A549 (cell line): ENCODE results near the gene OPALIN. TPM values are rescaled to one million over a fixed set of nuclear protein-coding genes. Genes with fewer than 3 reads are reported as not detected.

Source experiments
- ATAC-seq, 2 experiments: fragments of 200-7000 bp in 1 of 2; fragments of >200 bp in 1 of 2; cut with Nextera tagmentation in 1 of 2; cut with Tn5 transposase in 1 of 2; 3 replicates each; pipeline versions ENCODE4 v1.8.0 to v1.9.1; 2018 to 2020; ENCODE audit warnings: mild to moderate bottlenecking in 1 of 2, moderate library complexity in 1 of 2
- CTCF ChIA-PET: fragments of 300-600 bp; sonication (Branson Sonifier 250); formaldehyde crosslinking; extraction: SDS; loops from one replicate; lab custom pipeline; 2021; ENCODE audit warnings: antibody characterized with exemption, inconsistent platforms; lab: Yijun Ruan, JAX
- POLR2A ChIA-PET: fragments of 350-600 bp; formaldehyde crosslinking; extraction: SDS; loops from one replicate; lab custom pipeline; 2021; ENCODE audit warnings: antibody characterized with exemption, inconsistent platforms; lab: Yijun Ruan, JAX
- DNase-seq, 2 experiments: peaks; one replicate each; pipeline versions ENCODE4 v3.0.0 to v3.0.0-alpha.2; 2011 to 2016; ENCODE audit warnings: low read depth in 1 of 2, low spot score in 1 of 2
- FAIRE-seq: peaks from 2 replicates; lab custom pipeline; 2011; peaks lifted over from hg19 to GRCh38; lab: Jason Lieb, UNC
- H3K27ac ChIP-seq, 2 experiments: fragments of >200 bp; sonication (Bioruptor Twin); formaldehyde crosslinking; 3 replicates each; pipeline ENCODE4 v1.5.1; 2016 to 2017
- H3K4me1 ChIP-seq: fragments of >200 bp; sonication (Bioruptor Twin); formaldehyde crosslinking; 3 replicates; pipeline ENCODE4 v1.6.1; 2016
- H3K4me2 ChIP-seq: fragments of >200 bp; sonication (Bioruptor Twin); formaldehyde crosslinking; 3 replicates; pipeline ENCODE4 v1.6.1; 2016
- H3K4me3 ChIP-seq: fragments of >200 bp; sonication (Bioruptor Twin); formaldehyde crosslinking; 3 replicates; pipeline ENCODE4 v1.5.1; 2016
- H3K9me3 ChIP-seq: fragments of >200 bp; sonication (Bioruptor Twin); formaldehyde crosslinking; 3 replicates; pipeline ENCODE4 v1.6.1; 2016
- BCL3 ChIP-seq: fragments of >200 bp; sonication (Bioruptor Twin); formaldehyde crosslinking; IDR thresholded peaks from 3 replicates; pipeline ENCODE4 v1.6.1; 2016
- CBX2 ChIP-seq: fragments of 200-600 bp; sonication (generic); IDR thresholded peaks from 2 replicates; pipeline ENCODE4 v1.6.1; 2016; ENCODE audit warnings: low read depth, mild to moderate bottlenecking, borderline replicate concordance
- CBX8 ChIP-seq: fragments of 200-600 bp; sonication (generic); IDR thresholded peaks from 2 replicates; pipeline ENCODE4 v1.6.1; 2016
- CEBPB ChIP-seq, 2 experiments: fragments of >200 bp in 1 of 2; sonication (Bioruptor Twin) in 1 of 2; formaldehyde crosslinking in 1 of 2; IDR thresholded peaks; 2 replicates each; pipeline ENCODE4 v1.6.1; 2012 to 2016
- CHD4 ChIP-seq: fragments of 200-600 bp; sonication (generic); IDR thresholded peaks from 2 replicates; pipeline ENCODE4 v1.6.1; 2016; ENCODE audit warnings: antibody characterized with exemption, mild to moderate bottlenecking, borderline replicate concordance
- CTCF ChIP-seq: fragments of >200 bp; sonication (Bioruptor Twin); formaldehyde crosslinking; IDR thresholded peaks from 3 replicates; pipeline ENCODE4 v1.5.1; 2016
- E2F6 ChIP-seq: IDR thresholded peaks from 2 replicates; pipeline ENCODE4 v1.6.1; 2012; ENCODE audit warnings: low read depth, borderline replicate concordance
- EHF ChIP-seq: fragments of 250-450 bp; sonication (Bioruptor Pico); IDR thresholded peaks from 2 replicates; pipeline ENCODE4 v1.5.0; 2020; ENCODE audit warnings: mild to moderate bottlenecking
- ESRRA ChIP-seq: fragments of 150-350 bp; IDR thresholded peaks from 2 replicates; pipeline ENCODE4 v1.6.1; 2014; ENCODE audit warnings: mild to moderate bottlenecking, low read length, borderline replicate concordance
- FOSB ChIP-seq: fragments of 250-450 bp; sonication (Bioruptor Pico); IDR thresholded peaks from 2 replicates; pipeline ENCODE4 v1.5.0; 2020; ENCODE audit warnings: mild to moderate bottlenecking, moderate library complexity
- FOXS1 ChIP-seq: fragments of 250-450 bp; sonication (Bioruptor Pico); IDR thresholded peaks from 2 replicates; pipeline ENCODE4 v1.5.0; 2020; ENCODE audit warnings: mild to moderate bottlenecking, moderate library complexity
- GATA3 ChIP-seq: IDR thresholded peaks from 2 replicates; pipeline ENCODE4 v1.6.1; 2012; ENCODE audit warnings: borderline replicate concordance
- HEYL ChIP-seq: fragments of 250-450 bp; sonication (Bioruptor Pico); IDR thresholded peaks from 2 replicates; pipeline ENCODE4 v1.8.0; 2021; ENCODE audit warnings: mild to moderate bottlenecking, moderate library complexity
- HOXA7 ChIP-seq: fragments of 250-450 bp; sonication (Bioruptor Pico); IDR thresholded peaks from 2 replicates; pipeline ENCODE4 v1.5.0; 2020; ENCODE audit warnings: mild to moderate bottlenecking, moderate library complexity
- JUN ChIP-seq, 2 experiments: fragments of >200 bp; sonication (Bioruptor Twin); formaldehyde crosslinking; IDR thresholded peaks; 2 replicates in 1 of 2; 3 replicates in 1 of 2; pipeline ENCODE4 v1.6.1; 2016 to 2017
- MAZ ChIP-seq: fragments of 150-350 bp; IDR thresholded peaks from 2 replicates; pipeline ENCODE4 v1.6.1; 2014; ENCODE audit warnings: antibody characterized with exemption, low read depth, low read length, borderline replicate concordance
- NR3C1 ChIP-seq: fragments of >200 bp; sonication (Bioruptor Twin); formaldehyde crosslinking; IDR thresholded peaks from 3 replicates; pipeline ENCODE4 v1.6.1; 2017
- PBX3 ChIP-seq: IDR thresholded peaks from 2 replicates; pipeline ENCODE4 v1.6.1; 2012
- PHF8 ChIP-seq: fragments of 200-600 bp; sonication (generic); IDR thresholded peaks from 2 replicates; pipeline ENCODE4 v1.6.1; 2016; ENCODE audit warnings: low read depth, mild to moderate bottlenecking, antibody characterized with exemption, moderate library complexity, borderline replicate concordance
- POLR2A ChIP-seq: IDR thresholded peaks from 2 replicates; pipeline ENCODE4 v1.6.1; 2012; ENCODE audit warnings: mild to moderate bottlenecking, low read length
- RAD21 ChIP-seq, 2 experiments: fragments of >200 bp in 1 of 2; sonication (Bioruptor Twin) in 1 of 2; formaldehyde crosslinking in 1 of 2; IDR thresholded peaks in 1 of 2; conservative IDR thresholded peaks in 1 of 2; 2 replicates in 1 of 2; 3 replicates in 1 of 2; pipeline ENCODE4 v1.6.1; 2012 to 2018; ENCODE audit warnings: inconsistent platforms in 1 of 2
- RARB ChIP-seq: fragments of 250-450 bp; sonication (Bioruptor Pico); IDR thresholded peaks from 2 replicates; pipeline ENCODE4 v1.8.0; 2021; ENCODE audit warnings: mild to moderate bottlenecking, moderate library complexity
- SMC3 ChIP-seq: fragments of >200 bp; sonication (Bioruptor Twin); formaldehyde crosslinking; IDR thresholded peaks from 3 replicates; pipeline ENCODE4 v1.6.1; 2018; ENCODE audit warnings: inconsistent platforms
- TFCP2L1 ChIP-seq: fragments of 250-450 bp; sonication (Bioruptor Pico); IDR thresholded peaks from 2 replicates; pipeline ENCODE4 v1.5.0; 2021; ENCODE audit warnings: mild to moderate bottlenecking
- TP53 ChIP-seq: fragments of 250-450 bp; sonication (Bioruptor Pico); IDR thresholded peaks from 2 replicates; pipeline ENCODE4 v1.5.0; 2021; ENCODE audit warnings: mild to moderate bottlenecking, moderate library complexity
- ZNF302 ChIP-seq: fragments of 250-450 bp; sonication (Bioruptor Pico); IDR thresholded peaks from 2 replicates; pipeline ENCODE4 v1.9.0; 2021; ENCODE audit warnings: inconsistent platforms, mild to moderate bottlenecking, moderate library complexity
- ZSCAN20 ChIP-seq: fragments of 250-450 bp; sonication (Bioruptor Pico); IDR thresholded peaks from 2 replicates; pipeline ENCODE4 v1.8.0; 2022; ENCODE audit warnings: mild to moderate bottlenecking, moderate library complexity
- WGBS: methylation state at CpG from one replicate; pipeline ENCODE4 v1.1.6; 2017; ENCODE audit errors: missing lambda C conversion rate; 5-methylcytosine and 5-hydroxymethylcytosine counted together
- polyA plus RNA-seq, 4 experiments: library from polyadenylated mRNA; depleted of rRNA in 3 of 4; stranded (reverse); fragments of >200 nt; fragmentation: RNase III in 1 of 4; extraction: RNeasy Plus Mini Kit Qiagen cat#74134 plus additional on column Dnase treatment in 1 of 4; gene quantifications; 2 replicates in 3 of 4; 3 replicates in 1 of 4; pipeline ENCODE4 v1.2.3, GENCODE V29; 2011 to 2017

The OPALIN gene
- polyA plus RNA-seq, 2 of the 4 experiments (the other 2 are of a cell fraction) = not detected

- H3K4me3 ChIP-seq = no peak overlapping the region
- DNase-seq (no peak), ATAC-seq (no peak), FAIRE-seq (no peak)
- POLR2A ChIA-PET = no interaction called here
- WGBS = 60% methylated on average over 7 of the region's 7 CpGs
- no peak overlapping the region for H3K27ac ChIP-seq
- no peaks in the 10 kb centered on the region for H3K9me3 ChIP-seq
- TF ChIP-seq RARB (no peak), ZNF302 (CRISPR knock-in tag) (no peak), RAD21 (conservative IDR thresholded peaks at IDR 0.05 in 1 of 2, IDR thresholded peaks at IDR 0.05 in 1 of 2) (no peak), SMC3 (no peak), CBX2 (no peak), JUN (IDR thresholded peaks at IDR 0.05) (no peak), EHF (no peak), POLR2A (no peak), NR3C1 (no peak), CTCF (no peak), HOXA7 (CRISPR knock-in tag) (no peak), FOXS1 (no peak), MAZ (no peak), TP53 (CRISPR knock-in tag) (no peak)
- no peak overlapping the region for H3K4me2 ChIP-seq
- no peaks in the 10 kb centered on the region for H3K4me1 ChIP-seq
- CTCF ChIA-PET = no interaction called here
Observed at GRCh38 chr10:96401036-96401435, 42.2 kb upstream of the OPALIN start.

- FAIRE-seq = no peak
- Histone ChIP-seq H3K4me2 (no peak overlapping the region), H3K4me1 (no peaks in the 10 kb centered on the region), H3K27ac (no peak overlapping the region), H3K9me3 (no peaks in the 10 kb centered on the region), H3K4me3 (no peak overlapping the region)
- no peak for TF ChIP-seq TFCP2L1 (CRISPR knock-in tag)
- no peak for TF ChIP-seq CBX8
- no peak for TF ChIP-seq E2F6
- TF ChIP-seq ZNF302 (CRISPR knock-in tag) = no peak
- no peak for TF ChIP-seq EHF
- TF ChIP-seq BCL3 = no peak
- TF ChIP-seq RAD21 (conservative IDR thresholded peaks at IDR 0.05 in 1 of 2, IDR thresholded peaks at IDR 0.05 in 1 of 2) = no peak
- no peak for TF ChIP-seq POLR2A
- TF ChIP-seq PHF8 = no peak
- TF ChIP-seq CEBPB (IDR thresholded peaks at IDR 0.05) = no peak
- no peak for TF ChIP-seq ESRRA
- no peak for TF ChIP-seq HEYL
- no peak for TF ChIP-seq FOSB
- TF ChIP-seq PBX3 = no peak
- no peak for TF ChIP-seq JUN (IDR thresholded peaks at IDR 0.05)
- no peak for TF ChIP-seq GATA3
- no peak for TF ChIP-seq ZSCAN20 (CRISPR knock-in tag)
- TF ChIP-seq CHD4 = no peak
- no peak for ATAC-seq
- 28% methylated on average over 3 of the region's 3 CpGs for WGBS
- POLR2A ChIA-PET = no interaction called here
- DNase-seq = no peak
- CTCF ChIA-PET = interaction anchor here (11.2 kb wide), 1 partner anchor 24 kb away, joined by 105 read pairs; no protein-coding TSS in a partner anchor
Observed at GRCh38 chr10:96400465-96400864, 41.7 kb upstream of the OPALIN start.
